MM.1S (cell line): ENCODE measurements around the gene CTNNBIP1.

ENCODE experiments used
- DNase-seq: peaks from one replicate; pipeline ENCODE4 v3.0.0-alpha.2; 2015
- H2AFZ ChIP-seq: fragments of 300-600 bp; sonication (generic); 2 replicates; pipeline ENCODE4 v1.6.0; 2016; ENCODE audit warnings: antibody characterized with exemption, low read length
- H3F3A ChIP-seq: fragments of 300-600 bp; sonication (generic); 2 replicates; pipeline ENCODE4 v1.6.1; 2016; ENCODE audit warnings: mild to moderate bottlenecking, antibody characterized with exemption, low read length, moderate library complexity, mixed read lengths; ENCODE audit not compliant: insufficient read depth
- H3K27ac ChIP-seq: fragments of 300-600 bp; sonication (generic); 2 replicates; pipeline ENCODE4 v1.5.1; 2016; ENCODE audit warnings: mild to moderate bottlenecking, low read length
- H3K27me3 ChIP-seq: fragments of 300-600 bp; sonication (generic); replicated peaks from 2 replicates; pipeline ENCODE4 v1.6.0; 2016; ENCODE audit warnings: low read length; ENCODE audit not compliant: insufficient read depth
- H3K36me3 ChIP-seq: fragments of 300-600 bp; sonication (generic); replicated peaks from 2 replicates; pipeline ENCODE4 v1.6.1; 2016; ENCODE audit warnings: mild to moderate bottlenecking, low read length, mixed read lengths; ENCODE audit not compliant: insufficient read depth
- H3K4me1 ChIP-seq: fragments of 300-600 bp; sonication (generic); 2 replicates; pipeline ENCODE4 v1.6.1; 2016; ENCODE audit warnings: low read length, mixed read lengths
- H3K4me2 ChIP-seq: fragments of 300-600 bp; sonication (generic); 2 replicates; pipeline ENCODE4 v1.6.0; 2016; ENCODE audit warnings: low read depth, low read length
- H3K4me3 ChIP-seq: fragments of 300-600 bp; sonication (generic); 2 replicates; pipeline ENCODE4 v1.5.1; 2016; ENCODE audit warnings: low read length, mixed read lengths
- H3K79me2 ChIP-seq: fragments of 300-600 bp; sonication (generic); 2 replicates; pipeline ENCODE4 v1.6.1; 2016; ENCODE audit warnings: mixed run types, low read length, mixed read lengths
- H3K9ac ChIP-seq: fragments of 300-600 bp; sonication (generic); 2 replicates; pipeline ENCODE4 v1.6.1; 2016; ENCODE audit warnings: low read length, mixed read lengths
- H3K9me2 ChIP-seq: fragments of 300-600 bp; sonication (generic); replicated peaks from 2 replicates; pipeline ENCODE4 v1.6.1; 2016; ENCODE audit warnings: mild to moderate bottlenecking, low read length, mixed read lengths; ENCODE audit not compliant: insufficient read depth
- H3K9me3 ChIP-seq: fragments of 300-600 bp; sonication (generic); replicated peaks from 2 replicates; pipeline ENCODE4 v1.6.1; 2016; ENCODE audit warnings: mild to moderate bottlenecking, low read length, mixed read lengths; ENCODE audit not compliant: insufficient read depth
- H4K20me1 ChIP-seq: fragments of 300-600 bp; sonication (generic); 2 replicates; pipeline ENCODE4 v1.6.1; 2016; ENCODE audit warnings: mild to moderate bottlenecking, low read length, moderate library complexity, mixed read lengths; ENCODE audit not compliant: insufficient read depth
- CTCF ChIP-seq: fragments of 300-600 bp; sonication (generic); IDR thresholded peaks from 2 replicates; pipeline ENCODE4 v1.5.1; 2016; ENCODE audit warnings: antibody characterized with exemption, low read length, mixed read lengths
- EZH2 ChIP-seq: fragments of 300-600 bp; sonication (generic); optimal IDR thresholded peaks from 2 replicates; pipeline ENCODE3; 2017; ENCODE audit warnings: low read depth, mild to moderate bottlenecking, antibody characterized with exemption, low read length, mixed read lengths
- EZH2phosphoT487 ChIP-seq: fragments of 300-600 bp; sonication (generic); IDR thresholded peaks from 2 replicates; pipeline ENCODE4 v1.6.1; 2018; ENCODE audit warnings: antibody characterized with exemption, low read length

CTNNBIP1 gene

GRCh38 chr1:9858293-9859035 lies 51.6 kb downstream of the CTNNBIP1 start:
- no peak overlapping the region for H3K4me2 ChIP-seq
- no peaks in the 10 kb centered on the region for H3K9me3 ChIP-seq
- H3K4me1 ChIP-seq = peaks cover 9% of the 10 kb centered on the region; the same call in 1 of the 2 replicates
- no peak for DNase-seq
- H3K36me3 ChIP-seq = no peaks in the 10 kb centered on the region
- no peak overlapping the region for H3K27ac ChIP-seq
- no peak overlapping the region for H3K9ac ChIP-seq
- H2AFZ ChIP-seq = no peak overlapping the region
- no peaks in the 10 kb centered on the region for H3K9me2 ChIP-seq
- TF ChIP-seq EZH2 (no peak), EZH2phosphoT487 (no peak)
- H3K27me3 ChIP-seq = no peaks in the 10 kb centered on the region
- no peaks in the 10 kb centered on the region for H3F3A ChIP-seq
- H3K79me2 ChIP-seq = no peaks in the 10 kb centered on the region
- H4K20me1 ChIP-seq = no peaks in the 10 kb centered on the region
- no peak overlapping the region for H3K4me3 ChIP-seq

GRCh38 chr1:9855186-9855585 lies 54.9 kb downstream of the CTNNBIP1 start:
- H3K9me3 ChIP-seq = no peaks in the 10 kb centered on the region
- no peaks in the 10 kb centered on the region for H3F3A ChIP-seq
- no peak overlapping the region for H3K27ac ChIP-seq
- TF ChIP-seq CTCF (no peak), EZH2 (no peak)
- H4K20me1 ChIP-seq = no peaks in the 10 kb centered on the region
- H3K4me3 ChIP-seq = no peak overlapping the region
- peaks cover 9% of the 10 kb centered on the region; the same call in 1 of the 2 replicates for H3K4me1 ChIP-seq
- H3K9ac ChIP-seq = no peak overlapping the region
- no peak overlapping the region for H2AFZ ChIP-seq
- H3K27me3 ChIP-seq = no peaks in the 10 kb centered on the region
- H3K9me2 ChIP-seq = no peaks in the 10 kb centered on the region
- H3K79me2 ChIP-seq = no peaks in the 10 kb centered on the region
- no peaks in the 10 kb centered on the region for H3K36me3 ChIP-seq
- no peak overlapping the region for H3K4me2 ChIP-seq
- no peak for DNase-seq

- Histone ChIP-seq H3K9ac (no peak overlapping the region), H3K9me3 (no peaks in the 10 kb centered on the region), H3K4me1 (0 out of 2 replicates have a peak, but pooled peaks cover under 1% of the 10 kb centered on the region), H3K27me3 (no peaks in the 10 kb centered on the region), H3K36me3 (no peaks in the 10 kb centered on the region), H2AFZ (no peak overlapping the region), H3K79me2 (no peaks in the 10 kb centered on the region), H3K4me2 (no peak overlapping the region), H3K4me3 (no peak overlapping the region), H3K27ac (no peak overlapping the region), H4K20me1 (no peaks in the 10 kb centered on the region), H3F3A (no peaks in the 10 kb centered on the region), H3K9me2 (no peaks in the 10 kb centered on the region)
- no peak for TF ChIP-seq CTCF
- DNase-seq = no peak
These were observed 56.8 kb downstream of the CTNNBIP1 start for GRCh38 chr1:9853249-9853595.

GRCh38 chr1:9852410-9853248 lies 57.4 kb downstream of the CTNNBIP1 start:
- no peaks in the 10 kb centered on the region for H3K9me3 ChIP-seq
- no peaks in the 10 kb centered on the region for H3K9me2 ChIP-seq
- no peak overlapping the region for H3K4me2 ChIP-seq
- no peak overlapping the region for H2AFZ ChIP-seq
- no peaks in the 10 kb centered on the region for H4K20me1 ChIP-seq
- H3F3A ChIP-seq = no peaks in the 10 kb centered on the region
- DNase-seq = no peak
- H3K4me3 ChIP-seq = no peak overlapping the region
- no peak overlapping the region for H3K9ac ChIP-seq
- no peaks in the 10 kb centered on the region for H3K4me1 ChIP-seq
- H3K36me3 ChIP-seq = no peaks in the 10 kb centered on the region
- no peak overlapping the region for H3K27ac ChIP-seq
- H3K27me3 ChIP-seq = no peaks in the 10 kb centered on the region
- no peak for TF ChIP-seq CTCF
- TF ChIP-seq EZH2 = no peak
- TF ChIP-seq EZH2phosphoT487 = no peak
- H3K79me2 ChIP-seq = no peaks in the 10 kb centered on the region
